NCI-H2171 (cell line): ENCODE data around the gene SLC9A9.

Experiments used
- DNase-seq: peaks from one replicate; lab custom pipeline; 2025; lab: John Stamatoyannopoulos, UW

Gene SLC9A9

DNA sequence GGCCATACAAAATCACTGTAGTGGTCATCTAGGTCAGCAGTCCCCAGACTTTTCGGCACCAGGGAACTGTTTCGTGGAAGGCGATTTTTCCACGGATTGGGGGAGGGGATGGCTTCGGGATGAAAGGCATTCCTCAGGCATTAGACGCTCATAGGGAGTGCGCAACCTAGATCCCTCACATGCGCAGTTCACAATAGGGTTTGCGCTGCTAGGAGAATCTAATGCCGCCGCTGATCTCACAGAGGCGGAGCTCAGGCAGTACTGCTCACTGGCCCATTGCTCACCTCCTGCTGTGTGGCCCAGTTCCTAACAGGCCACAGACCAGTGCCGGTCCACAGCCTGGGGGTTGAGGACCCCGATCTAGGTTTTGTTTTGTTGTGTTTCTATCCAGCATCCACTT is 200.1 kb downstream of the SLC9A9 start:
- no peak for DNase-seq

DNA sequence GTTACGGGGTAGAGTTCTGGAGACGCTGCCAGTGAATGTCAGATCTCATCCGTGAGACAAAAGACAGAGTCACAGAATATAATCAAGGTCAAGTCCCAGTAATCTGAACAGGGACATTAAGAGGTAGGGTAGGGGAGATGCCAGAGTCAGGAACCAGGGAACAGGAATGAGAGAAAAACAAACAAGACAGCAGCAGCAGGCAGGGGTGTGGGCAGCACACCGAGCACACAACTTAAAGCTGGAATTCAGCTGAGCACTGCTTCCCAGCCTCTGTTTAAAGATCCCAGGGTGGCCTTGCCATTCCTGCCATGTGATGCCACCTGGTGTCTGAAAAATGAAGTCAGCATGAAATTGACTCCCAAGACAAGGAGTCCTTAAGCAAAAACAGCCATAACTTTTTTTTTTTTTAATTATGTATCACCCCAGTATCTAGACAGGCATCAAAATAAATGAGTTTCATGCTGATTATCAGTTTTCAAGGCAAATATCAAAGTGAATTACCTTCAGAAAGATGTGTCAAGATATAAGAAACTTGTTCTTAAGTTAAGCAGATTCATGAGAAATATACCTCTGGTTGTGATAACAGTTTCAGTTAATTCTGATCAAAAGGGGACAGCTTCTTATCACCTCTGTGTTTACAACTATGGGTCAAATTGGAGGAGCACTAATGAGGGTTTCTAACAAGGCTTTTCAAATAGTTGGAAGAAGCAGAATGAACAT is 203.7 kb downstream of the SLC9A9 start:
- peak; percentile 40 for DNase-seq

DNA sequence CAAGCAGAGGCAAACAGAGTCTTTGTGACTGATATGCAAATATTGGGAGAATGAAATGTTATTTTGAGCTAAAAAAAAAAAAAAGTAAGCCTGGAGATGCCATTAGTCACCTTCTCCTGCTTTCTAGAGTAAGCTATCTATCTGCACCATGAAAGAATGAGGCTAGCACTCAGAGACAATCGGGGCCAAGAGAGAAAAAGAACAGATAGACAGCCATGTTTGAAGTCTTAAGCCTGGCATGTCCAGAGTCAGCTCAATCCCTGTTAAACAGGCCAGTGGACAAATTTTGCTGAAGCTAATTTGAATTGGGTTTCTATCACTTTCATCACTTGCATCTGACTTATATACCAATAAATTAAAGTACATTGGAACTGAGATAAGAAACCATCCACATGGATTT is 204.4 kb downstream of the SLC9A9 start:
- DNase-seq, result no peak

DNA sequence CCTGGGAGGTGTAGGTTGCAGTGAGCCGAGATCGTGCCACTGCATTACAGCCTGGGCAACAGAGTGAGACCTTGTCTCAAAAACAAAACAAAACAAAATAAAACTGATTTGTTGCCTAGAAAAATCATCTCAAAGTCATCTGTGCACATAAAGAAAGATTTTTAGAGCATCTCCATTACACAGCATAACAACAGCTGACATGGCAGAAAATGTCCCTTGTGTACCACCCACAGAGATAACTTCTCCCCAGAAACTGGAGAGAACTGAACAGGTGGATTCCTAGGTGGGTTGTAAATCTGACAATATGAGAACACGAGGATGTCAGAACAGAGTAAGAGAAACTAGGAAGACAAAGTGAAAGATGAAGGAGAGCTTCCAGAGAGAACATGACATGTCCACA is 207.5 kb downstream of the SLC9A9 start:
- DNase-seq, result no peak

DNA sequence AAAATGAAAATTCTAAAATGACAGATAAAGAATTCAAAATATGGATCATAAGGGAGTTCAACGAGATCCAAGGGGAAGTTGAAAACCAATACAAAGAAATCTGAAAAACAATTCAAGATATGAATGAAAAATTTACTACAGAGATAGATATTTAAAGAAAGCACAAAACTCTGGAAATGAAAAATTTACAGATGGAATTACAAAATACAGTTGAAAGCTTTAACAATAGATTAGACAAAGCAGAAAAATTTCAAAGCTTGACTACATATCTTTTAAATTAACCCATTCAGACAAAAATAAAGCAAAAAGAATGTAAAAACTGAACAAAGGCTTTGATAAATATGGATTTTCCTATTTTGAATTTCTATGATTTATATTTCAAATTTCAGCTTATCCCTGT is 211.1 kb downstream of the SLC9A9 start:
- DNase-seq, result no peak

DNA sequence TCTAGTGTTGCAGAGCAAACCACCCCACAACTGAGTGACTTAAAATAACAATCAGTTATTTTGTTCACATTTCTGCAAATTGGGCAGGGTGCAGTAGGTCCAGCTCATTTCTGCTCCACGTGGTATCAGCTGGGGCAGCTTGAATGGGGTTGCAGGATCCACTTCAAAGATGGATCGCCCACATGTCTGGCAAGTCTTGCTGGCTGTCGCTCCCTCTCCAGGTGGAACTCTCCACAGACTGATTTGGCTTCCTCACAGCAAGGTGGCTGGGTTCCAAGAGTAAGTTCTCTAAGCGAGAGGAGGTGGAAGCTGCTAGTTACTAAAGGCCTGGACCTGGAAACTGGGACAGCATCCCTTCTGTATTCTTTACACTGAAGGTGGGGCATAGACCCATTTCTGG is 213.3 kb downstream of the SLC9A9 start:
- no peak for DNase-seq

DNA sequence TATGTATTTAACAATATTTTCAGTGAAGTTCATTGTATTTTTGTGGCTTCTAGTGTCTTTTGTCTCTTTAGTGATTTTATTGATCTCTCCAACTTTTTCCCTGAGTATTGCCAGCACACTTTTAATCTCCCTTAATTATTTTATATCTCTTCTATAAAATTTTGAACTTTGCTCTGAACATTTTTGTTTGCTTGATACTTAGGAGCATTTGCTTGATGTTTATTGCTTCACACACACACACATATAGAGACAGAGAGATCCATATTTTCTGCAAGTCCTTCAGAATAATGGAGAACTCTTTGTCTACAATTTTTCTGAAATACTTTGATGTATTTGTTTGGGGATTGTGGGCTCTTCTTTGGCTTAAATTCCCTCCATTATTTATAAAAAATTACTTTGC is 213.8 kb downstream of the SLC9A9 start:
- DNase-seq, result no peak

DNA sequence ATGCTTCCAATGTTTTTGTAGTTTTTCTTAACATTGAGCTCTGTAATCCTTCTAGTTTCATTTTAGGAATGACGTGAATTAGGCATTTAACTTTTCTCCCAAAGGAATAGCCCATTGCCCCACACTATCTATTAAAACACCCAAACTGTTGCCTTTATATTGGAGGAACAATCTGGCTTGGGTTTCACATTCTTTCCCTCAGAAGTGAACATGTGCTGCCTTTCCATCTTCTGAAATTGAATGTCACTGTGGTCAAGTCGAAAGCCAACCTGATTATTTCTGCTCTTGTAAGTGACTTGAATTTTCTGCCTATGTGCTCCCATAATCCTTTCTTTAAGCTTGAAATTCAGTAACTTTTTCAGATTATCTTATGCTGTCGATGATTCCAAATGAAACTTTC is 214.5 kb downstream of the SLC9A9 start:
- DNase-seq, result no peak

DNA sequence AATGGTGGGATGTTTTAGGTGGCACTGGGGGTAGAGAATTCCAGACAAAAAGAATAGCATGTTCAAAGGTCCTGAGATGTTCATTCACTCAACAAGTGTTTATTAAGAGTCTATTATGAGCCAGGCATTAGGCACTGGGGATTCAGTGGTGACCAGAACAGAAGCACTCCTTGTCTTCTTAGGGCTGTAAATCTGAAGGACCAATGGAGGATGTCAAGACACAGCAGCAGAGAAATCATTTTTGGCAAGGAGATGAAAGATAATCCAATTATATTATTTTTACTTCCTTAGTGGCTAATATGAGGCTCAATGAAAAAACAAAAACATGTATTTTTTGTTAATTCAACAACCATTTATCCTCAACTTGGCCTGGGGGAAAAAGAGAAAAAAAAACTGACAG is 218.5 kb downstream of the SLC9A9 start:
- no peak for DNase-seq

DNA sequence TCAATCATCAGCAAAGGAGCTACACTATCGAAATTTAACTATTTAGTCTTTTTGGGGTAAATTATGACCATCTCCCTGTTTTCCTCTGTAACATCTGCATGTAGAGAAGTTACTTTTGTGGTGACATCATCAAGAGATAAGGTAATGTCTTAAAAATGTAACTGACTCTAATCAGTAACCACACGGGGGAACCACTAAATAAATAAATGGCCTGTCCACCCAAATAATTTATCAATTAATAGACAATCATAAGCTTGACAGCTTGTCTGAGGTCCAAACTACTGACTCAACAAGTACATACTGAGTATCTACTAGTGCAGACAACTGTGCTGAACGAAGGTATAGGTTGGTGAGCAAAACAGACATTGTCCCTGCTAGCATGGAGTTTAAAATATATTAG is 219.3 kb downstream of the SLC9A9 start:
- DNase-seq, result no peak

DNA sequence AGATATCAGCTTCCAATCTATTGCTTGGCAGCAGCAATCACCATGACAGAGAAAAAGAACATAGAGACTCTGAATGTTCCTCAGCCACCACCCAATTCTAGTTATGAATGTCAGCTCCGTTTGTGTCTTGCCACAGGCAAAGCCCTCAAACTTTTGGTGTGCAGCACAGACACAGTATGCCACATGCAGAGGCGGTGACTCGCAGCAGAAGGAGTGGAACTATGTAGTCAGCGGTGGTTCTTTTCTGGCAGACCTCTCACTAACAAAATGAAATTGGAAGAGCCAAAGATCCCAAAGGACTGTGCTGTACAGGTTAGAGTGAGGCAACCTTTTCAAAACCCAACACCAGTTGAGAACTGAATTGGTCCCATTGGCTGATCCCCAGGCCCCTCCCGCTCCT is 220.9 kb downstream of the SLC9A9 start:
- no peak for DNase-seq

DNA sequence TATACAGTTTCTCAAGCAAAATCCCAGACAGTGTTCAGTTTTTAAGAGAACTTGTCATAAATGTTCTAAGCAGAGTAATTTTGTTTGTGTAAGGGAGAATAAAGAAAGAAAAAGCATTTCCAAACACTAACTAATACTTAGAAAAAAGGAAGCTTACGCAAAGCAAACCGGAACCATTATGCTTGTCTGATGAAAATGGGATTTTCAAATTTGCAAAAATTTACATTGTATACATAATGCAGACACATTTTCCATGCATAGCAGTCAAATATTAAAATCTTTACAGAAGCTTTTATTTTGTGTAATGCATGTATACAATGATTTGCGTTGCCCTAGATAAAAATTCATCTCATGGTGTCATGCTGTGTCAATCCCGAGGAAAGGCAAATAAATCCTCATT is 229.0 kb downstream of the SLC9A9 start:
- DNase-seq, result no peak

DNA sequence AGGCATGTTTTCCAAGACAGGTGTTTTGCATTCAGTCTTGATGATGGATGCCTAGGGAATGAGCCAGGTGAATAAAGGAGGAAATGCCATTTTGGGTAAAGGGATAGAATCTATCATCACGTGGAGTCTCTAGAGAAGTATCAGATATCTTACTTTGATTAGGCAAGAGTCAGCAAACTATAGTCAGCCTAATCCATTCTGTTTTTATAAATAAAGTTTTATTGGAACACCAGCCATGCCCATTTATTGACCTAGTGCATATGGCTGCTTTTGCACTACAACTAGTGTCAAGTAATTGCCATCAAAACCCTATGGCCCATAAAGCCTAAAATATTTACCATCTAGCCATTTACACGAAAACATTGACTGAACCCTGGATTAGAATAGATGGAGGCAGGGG is 231.2 kb downstream of the SLC9A9 start:
- no peak for DNase-seq

DNA sequence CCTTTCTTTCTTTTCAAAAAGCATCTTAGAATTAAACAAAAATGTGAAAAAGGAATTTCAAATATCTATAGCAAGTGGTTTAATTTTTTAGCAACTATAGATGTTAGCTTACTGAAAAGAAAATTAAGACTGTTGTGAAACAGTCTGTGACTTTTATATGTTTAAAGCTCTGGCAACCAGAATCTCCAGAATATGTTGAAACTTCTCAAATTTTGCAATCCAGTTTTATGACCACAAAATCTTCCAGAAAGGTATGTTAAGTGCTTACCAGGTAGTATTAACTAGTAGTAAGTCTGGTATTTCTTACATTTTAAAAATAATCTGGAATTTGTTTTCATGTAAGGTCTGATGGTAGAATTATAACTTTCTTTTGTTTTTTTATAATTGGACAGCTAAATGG is 235.0 kb downstream of the SLC9A9 start:
- no peak for DNase-seq

DNA sequence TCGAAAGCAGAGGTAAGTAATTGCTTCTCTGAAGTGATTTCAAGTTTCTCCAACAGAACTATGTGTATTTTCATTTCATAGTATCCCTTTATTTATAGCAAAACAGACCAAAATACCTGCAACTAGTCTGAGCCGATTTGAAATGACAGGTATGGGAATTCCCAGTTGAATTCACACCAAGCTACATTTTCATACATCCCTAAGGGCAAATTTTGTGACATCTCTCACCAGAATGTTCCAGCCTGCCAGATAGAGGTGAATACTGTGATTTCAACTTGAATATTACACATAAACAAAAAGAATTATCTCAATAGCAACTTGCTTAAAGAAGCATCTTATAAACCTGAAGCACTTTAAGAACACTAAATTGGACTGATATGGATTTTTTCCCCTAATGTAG is 235.7 kb downstream of the SLC9A9 start:
- DNase-seq, result no peak

DNA sequence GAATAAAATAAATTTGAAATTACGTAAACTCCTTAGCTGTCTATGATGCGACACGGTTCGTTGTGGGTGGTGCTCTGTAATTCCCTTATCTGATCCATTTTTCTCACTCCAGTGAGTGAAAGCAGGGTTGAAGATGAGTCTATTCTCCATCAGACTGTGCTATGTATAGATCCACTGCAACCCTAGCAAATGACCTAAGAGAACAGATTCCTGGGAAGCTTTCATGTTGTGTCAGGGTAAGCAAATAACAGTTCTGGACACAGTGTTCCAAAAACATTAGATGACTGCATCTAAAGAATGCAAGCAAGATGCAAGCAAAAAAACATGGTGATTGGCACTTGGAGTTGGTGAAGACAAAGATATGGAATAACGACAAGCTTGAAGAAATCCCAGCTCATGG is 239.3 kb downstream of the SLC9A9 start:
- no peak for DNase-seq

DNA sequence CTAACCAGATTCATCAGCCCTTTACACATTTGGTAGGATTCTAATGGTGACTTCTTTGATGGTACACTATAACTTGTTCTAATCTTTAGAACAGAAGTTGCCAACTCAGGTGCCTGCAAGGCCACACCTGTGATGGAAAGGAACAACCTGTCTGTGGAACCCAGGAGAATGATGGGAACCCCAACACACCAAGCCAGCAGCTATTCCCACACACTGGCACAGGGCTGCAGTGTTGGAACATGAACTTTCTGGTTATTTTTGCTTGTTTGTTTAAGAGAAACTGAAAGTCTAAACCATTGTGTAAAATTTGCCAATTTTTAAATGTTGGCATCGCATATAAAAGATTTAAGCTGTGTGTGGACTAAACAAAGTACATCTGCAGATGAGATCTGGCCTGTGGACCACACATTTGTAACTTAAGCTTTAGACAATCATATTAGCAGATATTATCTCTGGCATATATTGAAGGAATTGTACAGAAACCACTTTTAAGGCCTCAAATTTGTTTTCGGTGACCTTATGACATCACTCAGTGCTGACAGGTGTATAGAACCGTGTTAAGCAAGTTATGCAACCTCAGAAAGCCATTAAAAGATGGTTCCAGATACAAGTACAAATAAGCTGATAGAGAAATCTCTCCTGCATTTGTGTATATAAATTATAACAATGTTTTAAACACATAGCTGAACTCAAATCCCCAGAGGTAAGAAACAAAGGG is 242.9 kb downstream of the SLC9A9 start:
- DNase-seq, result no peak

DNA sequence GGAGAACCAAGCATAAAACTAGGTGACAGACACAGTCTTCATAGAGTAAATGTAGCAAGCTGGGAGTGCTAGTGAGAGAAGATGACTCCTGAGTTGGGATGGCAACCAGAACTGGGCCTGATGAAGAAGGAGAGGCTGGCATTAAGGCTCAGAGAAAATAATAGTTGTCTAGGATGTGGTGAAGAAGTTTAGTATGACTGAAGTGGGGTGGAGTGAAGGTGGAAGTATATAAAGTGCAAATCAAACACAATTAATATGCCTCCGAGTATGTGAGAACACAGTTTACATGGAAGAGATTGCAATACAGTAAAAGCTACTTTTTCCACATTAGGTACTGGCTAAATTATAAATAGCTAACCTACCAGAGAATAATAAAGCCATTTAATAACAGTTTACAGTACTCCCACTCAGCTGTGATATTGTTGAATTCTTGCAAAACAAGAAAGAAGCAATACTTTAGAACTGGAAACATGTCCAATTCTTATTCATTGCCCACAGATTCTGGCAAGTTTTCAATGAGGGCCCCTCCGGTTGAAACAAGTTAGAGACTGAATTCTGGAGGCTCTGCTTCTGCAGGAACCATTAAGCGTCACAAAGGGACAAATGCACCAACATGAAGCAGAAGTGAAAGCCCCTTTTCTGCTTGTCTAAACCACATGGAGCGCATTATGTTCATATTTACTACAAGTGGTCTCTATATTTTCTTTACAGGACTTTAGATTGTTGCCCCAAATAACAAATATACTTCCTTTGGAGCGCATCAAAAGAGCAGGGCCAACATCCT is 243.7 kb downstream of the SLC9A9 start:
- DNase-seq, result no peak

DNA sequence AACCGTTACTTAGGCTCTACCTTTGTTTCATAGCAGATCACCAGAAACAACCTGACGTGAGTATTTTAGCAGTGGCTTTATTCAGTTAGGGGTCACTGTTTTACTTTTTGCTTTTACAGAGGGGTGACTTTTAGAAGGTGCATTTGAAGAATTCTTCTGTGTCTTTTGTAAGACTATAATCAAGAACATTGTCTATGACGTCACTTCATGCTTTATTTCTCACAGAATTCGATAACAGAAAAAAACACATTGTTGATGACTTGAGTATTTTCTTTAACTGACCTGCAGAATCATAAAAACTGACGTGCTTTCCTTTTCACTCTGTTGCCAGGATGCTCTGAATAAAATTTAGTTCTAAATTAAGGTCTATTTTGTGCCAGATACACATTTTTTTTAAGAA is 244.5 kb downstream of the SLC9A9 start:
- DNase-seq, result no peak

DNA sequence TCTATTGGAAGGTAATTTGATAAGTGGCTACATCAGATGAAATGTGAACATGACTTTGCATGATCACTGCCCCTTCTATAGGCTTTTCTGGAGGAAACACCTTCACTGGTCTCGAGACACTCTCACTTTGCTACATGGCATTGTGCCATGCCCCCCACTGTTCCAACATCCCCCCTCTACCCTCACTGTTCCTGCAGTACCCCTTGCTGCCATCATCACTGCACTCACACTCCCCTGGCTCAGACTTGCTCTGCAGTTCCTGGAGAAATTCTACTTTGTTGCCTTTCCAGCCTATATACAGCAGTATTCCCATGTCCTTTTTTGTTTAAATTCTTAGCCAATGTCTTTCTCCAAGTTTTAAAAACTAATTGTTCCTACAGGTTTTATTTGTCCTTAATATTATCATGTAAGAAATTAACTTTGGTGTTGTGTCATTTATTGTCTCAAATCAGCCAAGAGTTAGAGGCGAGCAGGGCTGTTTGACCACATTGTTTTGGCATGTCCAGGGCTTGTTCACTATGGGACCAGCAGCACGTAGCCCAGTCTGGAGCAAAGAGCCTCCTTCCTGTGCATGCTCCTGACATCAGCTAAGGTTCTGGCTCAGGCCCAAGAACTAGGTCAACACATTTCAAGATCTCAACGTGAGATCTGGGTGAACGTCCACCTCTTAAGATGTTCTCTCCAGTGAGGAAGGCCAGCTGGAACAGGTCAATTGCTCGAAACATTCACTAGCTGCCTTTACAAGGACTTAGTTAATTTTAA is 246.4 kb downstream of the SLC9A9 start:
- no peak for DNase-seq

DNA sequence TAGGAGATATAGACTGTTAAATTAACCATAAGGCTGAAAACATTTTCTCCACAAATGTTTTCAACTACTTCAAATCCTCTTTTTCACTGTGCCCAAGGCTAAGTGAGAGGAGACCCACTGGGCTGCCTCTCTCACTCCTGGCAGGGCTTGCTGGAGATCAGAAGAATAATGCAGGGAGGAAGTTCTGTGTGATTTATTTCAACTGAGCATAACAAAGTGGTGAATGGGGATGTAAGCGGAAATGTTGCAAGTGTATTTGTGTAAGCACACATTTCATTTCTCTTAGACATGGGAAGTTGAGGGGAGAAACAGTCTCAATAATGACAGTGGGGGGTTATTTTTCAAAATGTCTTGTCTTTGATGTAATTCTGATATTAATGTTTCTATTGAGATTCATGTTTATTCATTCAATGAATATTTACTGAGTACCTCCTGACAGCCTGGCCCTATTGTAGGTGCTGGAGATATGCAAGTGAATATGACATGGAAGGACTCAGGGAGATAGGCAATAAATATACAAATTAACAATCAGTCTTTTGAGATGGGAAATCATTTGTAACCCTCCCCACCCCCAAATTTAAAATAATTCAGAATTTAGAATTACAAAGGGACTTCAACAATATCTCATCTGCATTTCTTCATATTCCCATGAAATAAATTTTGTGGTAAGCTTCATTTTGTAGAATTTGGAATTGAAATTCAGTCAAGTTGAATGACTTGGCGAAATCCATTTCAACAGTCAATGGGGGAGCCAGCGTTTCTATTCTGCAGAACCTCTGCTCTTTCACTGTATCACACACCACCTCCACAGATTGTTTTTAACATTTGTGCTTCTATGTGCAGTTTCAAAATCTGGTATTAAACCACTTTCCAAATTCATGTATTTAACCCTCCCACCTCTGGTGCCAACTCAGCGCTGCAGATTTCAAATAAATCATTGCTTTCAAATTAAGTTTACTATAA is 247.2 kb downstream of the SLC9A9 start:
- no peak for DNase-seq
